ENCODE results near the gene TMEM87B. TPM values are rescaled to one million over a fixed set of nuclear protein-coding genes. Genes with fewer than 3 reads are reported as not detected.
A peak's percentile ranks its signal among the peaks of the same experiment; 100 is the strongest.

Gene TMEM87B
- total RNA-seq, 1 donor from 2014 or later = 23.6 TPM

- H3K27ac ChIP-seq = no peak overlapping the region
- H3K27me3 ChIP-seq (ENCODE audit: low read depth) = peaks cover 5% of the 10 kb centered on the region
- TF ChIP-seq CTCF (IDR thresholded peaks at IDR 0.05) = no peak
- intact Hi-C loops (cut with DNase I) = no loop called here
- H3K9me3 ChIP-seq = no peaks in the 10 kb centered on the region
- no peaks in the 10 kb centered on the region for H3K36me3 ChIP-seq
- peaks cover 10% of the 10 kb centered on the region for H3K4me1 ChIP-seq
- no peak for ATAC-seq
- DNase-seq = no peak
- peak overlapping the region; percentile 35 for H3K4me3 ChIP-seq
These were observed 85.2 kb downstream of the TMEM87B start for GRCh38 chr2:112140205-112140802.

GRCh38 chr2:112140899-112141625, 86.0 kb downstream of the TMEM87B start:
- peaks cover 10% of the 10 kb centered on the region for H3K4me1 ChIP-seq
- H3K4me3 ChIP-seq = no peak overlapping the region
- H3K9me3 ChIP-seq = no peaks in the 10 kb centered on the region
- DNase-seq = no peak
- no peaks in the 10 kb centered on the region for H3K36me3 ChIP-seq
- H3K27me3 ChIP-seq (ENCODE audit: low read depth) = peaks cover 5% of the 10 kb centered on the region
- TF ChIP-seq CTCF (IDR thresholded peaks at IDR 0.05) = no peak
- ATAC-seq = no peak
- H3K27ac ChIP-seq = no peak overlapping the region
- intact Hi-C loops (cut with DNase I) = no loop called here

- no peaks in the 10 kb centered on the region for H3K9me3 ChIP-seq
- no peaks in the 10 kb centered on the region for H3K36me3 ChIP-seq
- TF ChIP-seq CTCF (IDR thresholded peaks at IDR 0.05) = no peak
- no peak for DNase-seq
- no peak overlapping the region for H3K4me3 ChIP-seq
- H3K27ac ChIP-seq = no peak overlapping the region
- no peak for ATAC-seq
- H3K4me1 ChIP-seq = peaks cover 10% of the 10 kb centered on the region
- intact Hi-C loops (cut with DNase I) = no loop called here
- peaks cover 5% of the 10 kb centered on the region for H3K27me3 ChIP-seq (ENCODE audit: low read depth)
These were observed 86.5 kb downstream of the TMEM87B start for GRCh38 chr2:112141626-112142007.

- no peak for TF ChIP-seq CTCF (IDR thresholded peaks at IDR 0.05)
- H3K27ac ChIP-seq = no peak overlapping the region
- DNase-seq = no peak
- H3K9me3 ChIP-seq = no peaks in the 10 kb centered on the region
- no peaks in the 10 kb centered on the region for H3K36me3 ChIP-seq
- peaks cover 5% of the 10 kb centered on the region for H3K27me3 ChIP-seq (ENCODE audit: low read depth)
- no peak overlapping the region for H3K4me3 ChIP-seq
- intact Hi-C loops (cut with DNase I) = no loop called here
- H3K4me1 ChIP-seq = peaks cover 10% of the 10 kb centered on the region
- ATAC-seq = no peak
These were observed 87.5 kb downstream of the TMEM87B start for GRCh38 chr2:112142525-112143078.

GRCh38 chr2:112143150-112143549, 88.1 kb downstream of the TMEM87B start:
- Histone ChIP-seq H3K27me3 (ENCODE audit: low read depth) (peaks cover 5% of the 10 kb centered on the region), H3K9me3 (no peaks in the 10 kb centered on the region), H3K4me3 (no peak overlapping the region), H3K4me1 (peaks cover 5% of the 10 kb centered on the region), H3K27ac (no peak overlapping the region), H3K36me3 (no peaks in the 10 kb centered on the region)
- no peak for TF ChIP-seq CTCF (IDR thresholded peaks at IDR 0.05)
- intact Hi-C loops (cut with DNase I) = no loop called here
- DNase-seq (no peak), ATAC-seq (no peak)

All from lower lobe of right lung (tissue), 2 donors.